SK-N-MC (cell line): ENCODE results near the gene PIKFYVE.

Experiments
- EZH2 ChIP-seq: fragments of 200-600 bp; sonication (generic); IDR thresholded peaks from one replicate; pipeline ENCODE4 v1.6.1; 2017; ENCODE audit warnings: antibody characterized with exemption
- POLR2AphosphoS5 ChIP-seq: IDR thresholded peaks from 2 replicates; pipeline ENCODE4 v1.6.1; 2012; ENCODE audit warnings: mild to moderate bottlenecking, low read depth, low read length, borderline replicate concordance

DNA sequence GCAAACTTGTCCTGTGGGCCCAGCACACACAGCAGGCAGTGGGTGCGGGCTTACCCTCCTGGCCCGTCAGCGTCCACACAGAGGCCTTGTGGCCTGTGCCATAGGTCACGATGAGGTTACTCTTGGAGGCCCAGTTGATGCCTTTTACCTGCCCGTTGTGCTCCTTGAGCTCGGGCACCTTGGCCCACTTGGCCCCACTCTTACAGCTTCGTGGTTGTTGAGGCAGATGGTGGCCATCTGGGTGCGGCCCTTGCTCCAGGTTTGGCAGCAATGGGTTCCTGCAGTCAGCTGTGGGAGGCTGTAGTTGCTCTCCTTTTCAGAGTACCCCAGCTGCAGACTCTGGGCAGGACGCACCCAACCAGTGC lies 95.0 kb downstream of the PIKFYVE start:
- no peak for TF ChIP-seq EZH2
- no peak for TF ChIP-seq POLR2AphosphoS5
